OCI-M2 (cell line): ENCODE measurements around the gene TMC4.
"Not testable (repeated sequence)": the region's sequence is repeated elsewhere in the genome, so short reads cannot be mapped to it uniquely, and the experiment has no call there.

Experiments
- DNase-seq: peaks from one replicate; lab custom pipeline; 2025; ENCODE audit not compliant: unreplicated experiment; lab: John Stamatoyannopoulos, UW

The TMC4 gene

DNA sequence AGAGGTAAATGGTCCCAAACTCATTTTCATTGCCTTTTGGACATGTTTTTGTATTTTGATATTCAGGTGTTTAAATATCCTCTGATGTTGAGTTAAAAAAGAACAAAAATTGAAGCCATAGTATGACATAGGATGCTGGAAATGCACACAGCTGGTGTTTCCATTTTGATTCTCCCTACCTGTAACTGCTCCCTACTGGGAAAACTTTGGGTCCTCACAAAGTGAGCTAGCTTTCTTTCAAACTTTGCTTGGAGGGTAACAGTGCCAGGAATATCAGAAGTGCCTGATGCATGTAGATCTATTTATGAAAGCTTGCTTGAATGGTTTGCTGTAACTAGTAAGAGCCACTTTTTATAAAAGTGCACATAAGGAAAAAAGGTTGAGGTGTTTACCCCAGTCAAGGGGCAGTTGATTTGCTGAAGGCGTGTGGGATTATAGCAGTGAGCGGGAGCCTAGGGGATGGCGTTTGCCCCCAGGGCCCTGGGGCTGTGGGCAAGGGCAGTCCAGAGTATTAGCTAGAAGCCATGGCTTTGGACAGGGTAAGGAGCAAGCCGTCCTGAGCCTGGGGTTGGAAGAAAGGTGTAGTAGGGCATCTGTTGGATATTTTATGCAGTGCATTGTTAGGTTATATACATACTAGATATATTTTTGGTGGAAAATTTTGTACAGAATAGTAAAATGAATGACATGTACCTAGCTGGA lies 32.0 kb upstream of the TMC4 start:
- no peak for DNase-seq

DNA sequence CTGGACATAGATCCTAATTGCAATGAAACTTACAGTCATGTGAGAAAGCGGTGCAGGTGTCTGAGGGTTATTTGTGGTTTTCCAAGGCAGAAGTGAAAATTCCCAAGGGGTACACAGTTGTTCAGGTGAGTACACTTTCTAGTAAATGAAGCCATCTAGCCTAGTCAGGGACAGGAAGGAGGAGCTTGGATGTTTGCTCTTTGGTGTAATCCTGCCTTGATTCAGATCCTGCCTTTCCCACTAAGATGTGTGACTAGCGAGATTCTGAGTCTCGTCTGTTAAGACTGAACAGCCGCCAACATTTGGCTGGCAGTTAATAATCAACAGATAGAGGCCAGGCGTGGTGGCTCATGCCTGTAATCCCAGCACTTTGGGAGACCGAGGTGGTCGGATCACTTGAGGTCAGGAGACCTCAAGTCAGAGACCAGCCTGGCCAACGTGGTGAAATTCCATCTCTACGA lies 30.2 kb upstream of the TMC4 start:
- DNase-seq, result no peak

DNA sequence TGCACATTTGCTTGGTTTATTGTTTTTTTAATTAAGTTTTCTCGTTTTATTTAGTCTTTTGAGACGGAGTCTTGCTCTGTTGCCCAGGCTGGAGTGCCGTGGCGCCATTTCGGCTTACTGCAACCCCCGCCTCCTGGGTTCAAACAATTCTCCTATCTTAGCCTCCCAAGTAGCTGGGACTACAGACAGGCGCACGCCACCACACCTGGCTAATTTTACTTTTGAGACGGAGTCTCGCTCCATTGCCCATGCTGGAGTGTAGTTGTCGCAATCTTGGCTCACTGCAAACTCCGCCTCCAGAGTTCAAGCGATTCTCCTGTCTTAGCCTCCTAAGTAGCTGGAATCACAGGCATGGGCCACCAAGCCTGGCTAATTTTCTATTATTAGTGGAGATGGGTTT lies 29.0 kb upstream of the TMC4 start:
- no peak for DNase-seq

DNA sequence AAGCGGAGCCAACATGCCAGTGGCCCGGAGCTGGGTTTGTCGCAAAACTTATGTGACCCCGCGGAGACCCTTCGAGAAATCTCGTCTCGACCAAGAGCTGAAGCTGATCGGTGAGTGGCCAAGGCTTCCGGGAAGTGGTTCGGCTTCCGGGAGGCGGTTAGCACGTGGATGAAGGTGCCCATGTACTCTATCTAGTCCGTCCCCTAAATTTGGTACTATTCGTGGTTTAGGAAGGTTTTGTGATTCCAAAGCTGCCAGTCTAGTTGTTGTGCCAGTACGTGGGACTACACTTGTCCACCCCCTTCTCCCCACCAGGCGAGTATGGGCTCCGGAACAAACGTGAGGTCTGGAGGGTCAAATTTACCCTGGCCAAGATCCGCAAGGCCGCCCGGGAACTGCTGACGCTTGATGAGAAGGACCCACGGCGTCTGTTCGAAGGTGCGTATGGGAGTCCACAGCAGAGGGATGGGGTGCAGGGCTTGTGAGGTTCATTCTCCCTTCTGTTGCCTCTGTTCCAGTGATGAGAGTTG lies 28.3 kb upstream of the TMC4 start:
- DNase-seq, result no peak

- DNase-seq, result no peak
Measured at GRCh38 chr19:54199401-54199800, 26.4 kb upstream of the TMC4 start.

DNA sequence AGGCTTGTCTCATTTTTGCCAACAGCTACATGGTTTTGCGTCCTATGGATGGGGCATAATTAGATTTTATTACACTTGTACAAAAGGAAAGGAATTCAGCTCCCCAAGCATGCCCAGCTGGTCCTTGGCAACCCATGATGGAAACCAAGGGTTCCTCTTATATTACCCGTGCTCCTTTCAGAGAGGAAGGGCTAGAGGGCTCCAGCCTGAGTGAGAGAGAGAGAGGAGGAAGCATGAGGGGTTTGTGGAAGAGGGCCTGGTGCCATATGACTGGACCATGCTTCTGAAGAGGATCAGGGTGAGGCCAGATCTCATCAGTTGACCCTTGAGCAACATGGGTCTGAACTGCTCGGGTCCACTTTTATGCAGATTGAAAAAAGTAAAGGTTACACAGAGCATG lies 24.2 kb upstream of the TMC4 start:
- DNase-seq, result no peak

DNA sequence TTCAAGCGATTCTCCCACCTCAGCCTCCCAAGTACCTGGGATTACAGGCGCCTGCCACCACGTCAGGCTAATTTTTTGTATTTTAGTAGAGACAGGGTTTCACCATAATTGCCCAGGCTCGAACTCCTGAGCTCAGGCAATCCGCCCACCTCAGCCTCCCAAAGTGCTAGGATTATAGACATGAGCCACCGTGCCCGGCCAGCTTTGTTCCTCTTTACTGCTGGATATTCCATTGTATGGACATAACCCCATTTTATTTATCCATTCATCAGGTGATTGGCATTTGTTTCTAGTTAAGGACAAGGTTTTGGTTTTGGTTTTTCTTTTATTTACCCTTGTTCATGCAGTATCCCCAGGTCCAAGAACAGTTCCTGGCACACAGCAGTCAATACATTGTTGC lies 23.6 kb upstream of the TMC4 start:
- no peak for DNase-seq

GRCh38 chr19:54194463-54194862 lies 21.5 kb upstream of the TMC4 start:
- DNase-seq, result not testable (repeated sequence)

GRCh38 chr19:54193011-54193410 lies 20.1 kb upstream of the TMC4 start:
- DNase-seq, result no peak

DNA sequence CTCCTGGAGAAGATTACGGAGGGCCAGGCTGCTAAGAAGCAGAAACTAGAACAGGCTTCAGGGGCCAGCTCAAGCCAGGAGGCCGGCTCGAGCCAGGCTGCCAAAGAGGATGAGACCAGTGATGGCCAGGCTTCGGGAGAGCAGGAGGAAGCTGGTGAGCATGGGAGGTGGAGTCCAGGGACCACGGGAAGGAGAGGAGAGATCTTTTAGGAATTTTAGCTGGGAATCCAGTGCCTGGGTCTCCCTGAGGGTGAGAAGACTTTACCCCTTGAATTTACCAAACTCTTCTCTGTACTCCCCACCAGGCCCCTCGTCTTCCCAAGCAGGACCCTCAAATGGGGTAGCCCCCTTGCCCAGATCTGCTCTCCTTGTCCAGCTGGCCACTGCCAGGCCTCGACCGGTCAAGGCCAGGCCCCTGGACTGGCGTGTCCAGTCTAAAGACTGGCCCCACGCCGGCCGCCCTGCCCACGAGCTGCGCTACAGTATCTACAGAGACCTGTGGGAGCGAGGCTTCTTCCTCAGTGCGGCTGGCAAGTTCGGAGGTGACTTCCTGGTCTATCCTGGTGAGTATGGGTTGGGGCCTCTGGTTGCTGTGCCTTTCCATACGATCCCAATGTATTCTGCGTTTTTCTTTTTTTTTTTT lies 19.0 kb upstream of the TMC4 start:
- no peak for DNase-seq

DNA sequence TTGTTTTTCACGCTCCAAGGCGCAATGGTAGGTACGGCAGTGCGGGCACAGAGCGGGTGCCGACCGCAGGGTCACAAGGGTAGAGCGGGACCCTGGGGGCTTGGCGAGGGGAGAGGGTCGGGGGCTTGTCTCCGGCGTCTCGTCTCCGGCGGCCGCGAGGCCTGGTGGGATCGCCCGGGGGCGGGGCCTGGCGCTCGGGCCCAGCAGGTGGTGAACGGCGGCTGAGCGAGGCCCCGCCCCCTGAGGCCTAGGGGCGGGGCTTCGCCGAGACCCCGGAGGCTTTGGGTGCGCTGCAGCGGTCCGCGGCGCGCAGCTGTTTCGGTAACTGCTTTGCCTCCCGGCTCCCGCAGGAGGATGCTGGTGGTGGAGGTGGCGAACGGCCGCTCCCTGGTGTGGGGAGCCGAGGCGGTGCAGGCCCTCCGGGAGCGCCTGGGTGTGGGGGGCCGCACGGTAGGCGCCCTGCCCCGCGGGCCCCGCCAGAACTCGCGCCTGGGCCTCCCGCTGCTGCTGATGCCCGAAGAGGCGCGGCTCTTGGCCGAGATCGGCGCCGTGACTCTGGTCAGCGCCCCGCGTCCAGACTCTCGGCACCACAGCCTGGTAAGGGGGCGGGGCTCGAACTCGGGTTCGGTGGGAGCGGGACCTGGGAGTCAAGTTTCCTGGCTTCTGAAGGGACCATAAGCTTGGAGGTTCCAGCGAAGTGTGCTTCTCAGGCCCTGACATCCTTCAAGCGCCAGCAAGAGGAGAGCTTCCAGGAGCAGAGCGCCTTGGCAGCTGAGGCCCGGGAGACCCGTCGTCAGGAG lies 18.3 kb upstream of the TMC4 start, which contains the start of gene TSEN34:
Gene TSEN34, plus strand, starts transcription at position 298 of the 800 bp plus-strand sequence. Its CDS starts 57 bp downstream, at position 355.
- DNase-seq, result peak; percentile 81

DNA sequence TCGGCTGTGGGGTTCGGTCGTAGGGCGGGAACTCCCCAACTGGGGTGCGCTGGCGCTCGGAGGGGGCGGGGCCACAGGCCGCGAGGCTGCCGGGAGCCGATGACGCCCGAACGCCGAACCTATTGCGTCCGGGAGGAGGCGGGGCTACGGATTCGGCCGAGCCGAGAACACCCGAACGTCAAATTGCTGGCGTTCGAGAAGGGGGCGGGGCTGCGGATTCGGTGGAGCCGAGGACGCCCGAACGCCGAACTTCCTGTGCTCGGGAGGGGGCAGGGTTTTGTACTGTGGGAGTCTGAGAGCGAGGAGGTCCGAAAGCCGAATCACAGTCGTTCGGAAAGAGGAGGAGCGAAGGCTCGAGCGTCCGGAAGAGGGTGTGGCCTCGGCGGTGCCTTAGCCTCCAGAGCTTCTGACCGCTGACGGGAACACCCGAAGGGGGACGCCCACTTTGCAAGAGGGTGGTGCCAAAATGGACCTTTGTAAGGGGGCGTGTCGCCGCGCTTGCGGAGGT lies 17.6 kb upstream of the TMC4 start:
- DNase-seq, result peak; percentile 89

DNA sequence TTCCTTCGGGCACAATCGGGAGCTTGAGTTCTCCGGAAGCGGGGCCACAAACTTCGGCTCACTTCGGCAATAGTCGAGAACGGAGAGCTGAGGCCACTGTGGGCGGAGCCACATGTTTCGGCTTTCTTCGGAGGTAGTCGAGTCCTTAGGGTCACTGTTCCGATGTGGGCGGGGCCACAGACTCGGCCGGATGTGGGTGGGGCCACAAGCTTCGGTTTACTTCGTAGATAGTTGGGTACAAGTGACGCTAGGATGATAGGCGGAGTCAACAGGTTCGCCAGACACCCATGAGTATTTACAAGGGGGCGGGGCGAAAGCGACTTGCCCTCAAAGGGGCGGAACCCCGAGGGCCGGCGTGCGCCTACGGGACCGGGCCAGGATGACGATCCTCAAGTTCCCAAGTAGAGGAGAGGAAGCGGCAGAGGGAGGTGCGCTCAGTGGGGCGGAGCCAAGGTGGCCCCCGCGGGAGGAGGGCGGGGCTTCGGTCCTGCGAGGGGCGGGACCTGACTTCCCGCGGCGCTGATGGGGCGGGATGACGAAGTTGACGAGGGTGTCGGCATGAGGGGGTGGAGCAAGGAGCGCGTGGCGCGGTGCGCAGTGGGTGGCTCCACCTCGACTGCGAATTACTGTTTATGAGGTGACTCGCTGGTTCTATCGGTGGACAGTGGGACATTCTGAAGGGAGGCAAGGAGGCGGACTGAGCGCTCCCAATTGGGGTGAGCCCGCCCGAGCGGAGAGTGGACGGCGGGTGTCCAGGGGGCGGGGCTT lies 17.0 kb upstream of the TMC4 start:
- DNase-seq, result peak; percentile 99

DNA sequence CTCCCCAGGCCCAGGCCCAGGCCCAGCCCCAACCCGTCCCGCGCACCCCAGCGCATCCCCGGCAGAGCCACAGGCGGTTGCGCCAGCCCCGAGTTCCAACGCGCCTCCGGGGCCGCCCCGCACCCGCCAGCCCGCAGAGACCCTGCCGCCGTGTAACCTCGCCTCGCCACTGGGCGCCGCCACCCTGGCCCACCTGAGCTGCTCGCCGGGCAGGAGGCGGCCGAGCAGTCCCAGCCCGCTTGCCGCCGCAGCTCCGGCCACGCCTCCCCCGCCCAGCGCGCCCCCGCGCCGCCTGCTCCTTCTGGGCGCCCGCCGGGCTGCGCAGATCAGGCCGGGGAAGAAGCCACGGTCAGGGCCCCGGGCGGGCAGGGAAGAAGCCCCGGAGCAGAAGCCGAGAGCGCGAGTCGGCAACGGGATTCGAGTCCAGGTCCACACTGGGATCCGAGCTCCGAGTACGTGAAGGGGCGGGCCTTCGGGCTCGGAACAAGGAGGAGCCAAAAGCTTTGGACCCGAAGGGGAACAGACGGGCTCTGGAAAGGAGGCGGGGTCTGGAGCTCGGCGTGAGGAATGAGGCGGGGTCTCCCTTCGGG lies 16.3 kb upstream of the TMC4 start, which contains the start of gene MBOAT7:
Gene MBOAT7, minus strand, starts transcription at position 436 of the 590 bp plus-strand sequence. CDS start 1,072 bp downstream, outside the sequence.
- DNase-seq, result no peak

GRCh38 chr19:54188215-54188871 lies 15.4 kb upstream of the TMC4 start:
- no peak for DNase-seq

DNA sequence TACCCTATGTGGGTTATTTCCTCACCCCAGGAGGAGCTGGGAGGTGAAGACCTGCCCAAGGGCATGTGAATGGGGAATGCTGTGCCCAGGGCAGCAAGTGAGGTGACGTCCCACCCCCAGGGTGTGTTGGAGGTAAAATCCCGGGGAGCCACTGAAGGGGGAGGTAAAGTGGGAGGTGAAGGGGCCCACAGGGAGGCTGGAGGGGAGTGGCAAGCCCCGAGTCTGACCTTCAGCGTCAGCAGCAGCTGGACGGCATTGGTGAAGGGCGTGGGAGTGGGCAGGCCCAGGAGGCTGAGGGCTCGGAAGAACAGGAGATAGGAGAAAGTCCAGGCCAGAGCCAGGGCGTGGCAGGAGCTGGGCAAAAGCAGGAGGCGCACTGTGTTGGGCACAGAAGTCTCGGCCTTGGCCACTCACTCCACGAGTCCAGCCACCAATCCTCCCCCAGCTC lies 14.0 kb upstream of the TMC4 start:
- no peak for DNase-seq

DNA sequence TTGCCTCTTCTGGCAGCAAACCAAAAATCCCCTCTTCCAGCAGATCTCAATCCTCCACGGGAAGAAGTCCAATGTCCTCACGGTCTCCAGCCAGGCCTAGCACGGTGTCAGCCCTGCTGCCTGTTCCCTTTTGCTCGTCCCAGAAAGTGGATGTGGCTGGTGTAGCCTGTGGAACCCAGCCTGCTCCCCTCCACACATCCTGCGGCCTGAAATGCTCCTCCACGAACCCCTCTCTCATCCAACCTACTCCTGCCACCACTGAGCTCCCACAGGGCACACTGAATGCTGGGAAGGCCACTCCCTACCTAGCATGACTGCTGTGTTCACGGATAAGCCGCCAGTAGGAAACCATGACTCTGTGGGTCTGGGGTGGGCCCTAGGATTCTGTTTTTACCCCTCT lies 13.4 kb upstream of the TMC4 start:
- no peak for DNase-seq

DNA sequence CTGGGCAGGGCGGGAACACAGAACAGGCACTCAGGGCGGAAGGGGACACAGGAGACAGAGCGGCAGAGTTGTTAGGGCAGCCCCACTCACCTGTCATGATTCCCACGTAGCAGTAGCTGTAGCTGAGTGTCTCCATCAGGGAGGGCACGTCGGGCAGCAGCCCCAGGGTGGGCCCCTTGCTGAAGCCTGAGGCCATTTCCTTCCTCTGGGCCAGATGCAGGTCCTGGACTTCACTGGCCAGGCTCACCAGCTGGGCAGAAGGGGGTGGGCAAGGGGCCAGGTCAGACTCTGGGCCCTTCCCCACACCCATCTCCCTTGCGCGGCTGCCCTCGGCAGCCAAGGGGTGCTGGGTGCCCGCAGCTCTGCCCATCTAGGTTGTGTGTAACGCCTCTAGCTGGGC lies 10.5 kb upstream of the TMC4 start:
- no peak for DNase-seq

- not testable (repeated sequence) for DNase-seq
Measured at GRCh38 chr19:54181894-54182293, 8.9 kb upstream of the TMC4 start.
